Astrocyte (in vitro differentiated cells and primary cell): ENCODE results near the gene PSAP. TPM values are rescaled to one million over a fixed set of nuclear protein-coding genes. Genes with fewer than 3 reads are reported as not detected.

Source experiments
- DNase-seq: peaks from one replicate; pipeline ENCODE4 v3.0.0-alpha.2; 2010; ENCODE audit warnings: low read depth
- FAIRE-seq: peaks from 2 replicates; lab custom pipeline; 2011; peaks lifted over from hg19 to GRCh38; lab: Jason Lieb, UNC
- H2AFZ ChIP-seq: 2 replicates; pipeline ENCODE4 v1.6.0; 2012; ENCODE audit warnings: low read depth, low read length, inconsistent platforms
- H3K27ac ChIP-seq: 2 replicates; pipeline ENCODE4 v1.5.1; 2011; ENCODE audit warnings: low read depth, low read length, inconsistent platforms
- H3K27me3 ChIP-seq: 2 replicates; pipeline ENCODE4 v1.6.0; 2011; ENCODE audit warnings: low read length, inconsistent platforms; ENCODE audit not compliant: insufficient read depth
- H3K36me3 ChIP-seq: 2 replicates; pipeline ENCODE4 v1.5.1; 2011; ENCODE audit warnings: low read length, inconsistent platforms; ENCODE audit not compliant: insufficient read depth
- H3K4me1 ChIP-seq: 2 replicates; pipeline ENCODE4 v1.5.1; 2011; ENCODE audit warnings: low read length, inconsistent platforms; ENCODE audit not compliant: insufficient read depth
- H3K4me2 ChIP-seq: 2 replicates; pipeline ENCODE4 v1.6.0; 2012; ENCODE audit warnings: low read length, inconsistent platforms
- H3K4me3 ChIP-seq: 2 replicates; pipeline ENCODE4 v1.5.1; 2011; ENCODE audit warnings: low read depth, mild to moderate bottlenecking, low read length, inconsistent platforms; ENCODE audit not compliant: insufficient read depth
- H3K79me2 ChIP-seq: 2 replicates; pipeline ENCODE4 v1.6.0; 2012; ENCODE audit warnings: mild to moderate bottlenecking, low read length, inconsistent platforms; ENCODE audit not compliant: insufficient read depth
- H3K9ac ChIP-seq: 2 replicates; pipeline ENCODE4 v1.6.0; 2012; ENCODE audit warnings: mild to moderate bottlenecking, low read length, inconsistent platforms
- H3K9me3 ChIP-seq: 2 replicates; pipeline ENCODE4 v1.5.1; 2012; ENCODE audit warnings: low read depth, mild to moderate bottlenecking, low read length, inconsistent platforms; ENCODE audit not compliant: insufficient read depth
- H4K20me1 ChIP-seq: 2 replicates; pipeline ENCODE4 v1.6.0; 2012; ENCODE audit warnings: low read length, inconsistent platforms; ENCODE audit not compliant: insufficient read depth
- H3K27ac Mint-ChIP-seq: one replicate; pipeline ENCODE4 v1.8.0; 2021; ENCODE audit warnings: mild to moderate bottlenecking, mixed read lengths; ENCODE audit not compliant: unreplicated experiment
- H3K27me3 Mint-ChIP-seq: one replicate; pipeline ENCODE4 v1.8.0; 2021; ENCODE audit warnings: low read depth, mixed read lengths; ENCODE audit not compliant: unreplicated experiment
- H3K36me3 Mint-ChIP-seq: one replicate; pipeline ENCODE4 v1.8.0; 2021; ENCODE audit warnings: low read depth, mixed read lengths; ENCODE audit not compliant: unreplicated experiment
- H3K4me1 Mint-ChIP-seq: one replicate; pipeline ENCODE4 v1.8.0; 2021; ENCODE audit warnings: low read depth, mixed read lengths; ENCODE audit not compliant: unreplicated experiment
- H3K4me3 Mint-ChIP-seq: one replicate; pipeline ENCODE4 v1.8.0; 2021; ENCODE audit warnings: mild to moderate bottlenecking, moderate library complexity, mixed read lengths; ENCODE audit not compliant: unreplicated experiment
- H3K9me3 Mint-ChIP-seq: one replicate; pipeline ENCODE4 v1.8.0; 2021; ENCODE audit warnings: mild to moderate bottlenecking, mixed read lengths; ENCODE audit not compliant: unreplicated experiment
- EZH2 ChIP-seq: IDR thresholded peaks from 2 replicates; pipeline ENCODE4 v1.6.1; 2012; ENCODE audit warnings: mild to moderate bottlenecking, low read length, inconsistent platforms; ENCODE audit not compliant: insufficient read depth
- total RNA-seq: library from RNA; stranded (reverse); gene quantifications from 2 replicates; pipeline ENCODE4 v1.2.1, GENCODE V29; 2021
- TF ChIP-seq, protein P1 (sequence below): IDR thresholded peaks from 2 replicates; pipeline ENCODE4 v1.5.1; 2011; ENCODE audit warnings: low read depth, mild to moderate bottlenecking, inconsistent platforms, low read length, moderate library complexity; ENCODE audit not compliant: insufficient read depth

PSAP gene
- total RNA-seq, 1 donor from 2014 or later = 1,120 TPM

GRCh38 chr10:71798308-71798624 is 52.8 kb downstream of the PSAP start:
- no peaks in the 10 kb centered on the region for H3K9me3 ChIP-seq
- TF ChIP-seq, protein P1, sequence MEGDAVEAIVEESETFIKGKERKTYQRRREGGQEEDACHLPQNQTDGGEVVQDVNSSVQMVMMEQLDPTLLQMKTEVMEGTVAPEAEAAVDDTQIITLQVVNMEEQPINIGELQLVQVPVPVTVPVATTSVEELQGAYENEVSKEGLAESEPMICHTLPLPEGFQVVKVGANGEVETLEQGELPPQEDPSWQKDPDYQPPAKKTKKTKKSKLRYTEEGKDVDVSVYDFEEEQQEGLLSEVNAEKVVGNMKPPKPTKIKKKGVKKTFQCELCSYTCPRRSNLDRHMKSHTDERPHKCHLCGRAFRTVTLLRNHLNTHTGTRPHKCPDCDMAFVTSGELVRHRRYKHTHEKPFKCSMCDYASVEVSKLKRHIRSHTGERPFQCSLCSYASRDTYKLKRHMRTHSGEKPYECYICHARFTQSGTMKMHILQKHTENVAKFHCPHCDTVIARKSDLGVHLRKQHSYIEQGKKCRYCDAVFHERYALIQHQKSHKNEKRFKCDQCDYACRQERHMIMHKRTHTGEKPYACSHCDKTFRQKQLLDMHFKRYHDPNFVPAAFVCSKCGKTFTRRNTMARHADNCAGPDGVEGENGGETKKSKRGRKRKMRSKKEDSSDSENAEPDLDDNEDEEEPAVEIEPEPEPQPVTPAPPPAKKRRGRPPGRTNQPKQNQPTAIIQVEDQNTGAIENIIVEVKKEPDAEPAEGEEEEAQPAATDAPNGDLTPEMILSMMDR = no peak
- TF ChIP-seq EZH2 = no peak
- no peak overlapping the region for H3K27ac ChIP-seq
- H3K9me3 Mint-ChIP-seq = no peaks in the 10 kb centered on the region
- no peak overlapping the region for H3K4me3 ChIP-seq
- no peaks in the 10 kb centered on the region for H4K20me1 ChIP-seq
- H3K27me3 Mint-ChIP-seq = peaks cover 47% of the 10 kb centered on the region
- no peaks in the 10 kb centered on the region for H3K36me3 Mint-ChIP-seq
- no peaks in the 10 kb centered on the region for H3K4me1 ChIP-seq
- no peak overlapping the region for H3K9ac ChIP-seq
- no peak for FAIRE-seq
- no peak overlapping the region for H2AFZ ChIP-seq
- H3K36me3 ChIP-seq = no peaks in the 10 kb centered on the region
- H3K4me1 Mint-ChIP-seq = no peaks in the 10 kb centered on the region
- peaks cover 2% of the 10 kb centered on the region for H3K27me3 ChIP-seq
- H3K79me2 ChIP-seq = no peaks in the 10 kb centered on the region
- no peak overlapping the region for H3K27ac Mint-ChIP-seq
- H3K4me3 Mint-ChIP-seq = no peak overlapping the region
- H3K4me2 ChIP-seq = no peak overlapping the region
- DNase-seq = no peak

- Histone ChIP-seq H3K4me2 (no peak overlapping the region), H3K4me1 (no peaks in the 10 kb centered on the region), H3K27ac (no peak overlapping the region), H4K20me1 (no peaks in the 10 kb centered on the region), H3K36me3 (no peaks in the 10 kb centered on the region), H3K79me2 (no peaks in the 10 kb centered on the region), H2AFZ (no peak overlapping the region), H3K9ac (no peak overlapping the region), H3K4me3 (no peak overlapping the region), H3K27me3 (peaks cover 2% of the 10 kb centered on the region), H3K9me3 (no peaks in the 10 kb centered on the region)
- H3K36me3 Mint-ChIP-seq = no peaks in the 10 kb centered on the region
- DNase-seq (no peak), FAIRE-seq (no peak)
- no peak for TF ChIP-seq EZH2
- TF ChIP-seq, protein P1 = no peak
- peaks cover 50% of the 10 kb centered on the region for H3K27me3 Mint-ChIP-seq
- no peak overlapping the region for H3K4me3 Mint-ChIP-seq
- H3K9me3 Mint-ChIP-seq = no peaks in the 10 kb centered on the region
- no peaks in the 10 kb centered on the region for H3K4me1 Mint-ChIP-seq
- H3K27ac Mint-ChIP-seq = no peak overlapping the region
Measured at GRCh38 chr10:71797533-71798307, 53.3 kb downstream of the PSAP start.

- Histone ChIP-seq H3K36me3 (no peaks in the 10 kb centered on the region), H2AFZ (no peak overlapping the region), H4K20me1 (no peaks in the 10 kb centered on the region), H3K27ac (no peak overlapping the region), H3K4me2 (no peak overlapping the region), H3K79me2 (no peaks in the 10 kb centered on the region), H3K27me3 (peaks cover 2% of the 10 kb centered on the region), H3K4me1 (no peaks in the 10 kb centered on the region), H3K9ac (no peak overlapping the region), H3K4me3 (no peak overlapping the region), H3K9me3 (no peaks in the 10 kb centered on the region)
- Mint-ChIP-seq H3K36me3 (no peaks in the 10 kb centered on the region), H3K4me1 (no peaks in the 10 kb centered on the region), H3K4me3 (no peak overlapping the region), H3K9me3 (no peaks in the 10 kb centered on the region), H3K27me3 (peaks cover 47% of the 10 kb centered on the region), H3K27ac (no peak overlapping the region)
- DNase-seq (no peak), FAIRE-seq (no peak)
- TF ChIP-seq, protein P1 = no peak
- no peak for TF ChIP-seq EZH2
Measured at GRCh38 chr10:71796749-71797405, 54.2 kb downstream of the PSAP start.
